HG03521 (cell line): ENCODE results near the gene DAPK2.

ENCODE experiments used
- ATAC-seq: cut with Tn5 transposase; IDR thresholded peaks from one replicate; pipeline ENCODE4 v1.9.1; 2021; ENCODE audit warnings: mild to moderate bottlenecking, moderate library complexity; ENCODE audit not compliant: unreplicated experiment

Gene DAPK2

GRCh38 chr15:63879211-63879610 is 167.1 kb downstream of the DAPK2 start:
- ATAC-seq, result no peak

GRCh38 chr15:63877713-63878271 is 168.5 kb downstream of the DAPK2 start:
- ATAC-seq, result no peak

- no peak for ATAC-seq
Measured at GRCh38 chr15:63876085-63876662, 170.1 kb downstream of the DAPK2 start.

- ATAC-seq, result no peak
Measured at GRCh38 chr15:63874616-63875015, 171.7 kb downstream of the DAPK2 start.

GRCh38 chr15:63872759-63873510 is 173.3 kb downstream of the DAPK2 start:
- no peak for ATAC-seq

- no peak for ATAC-seq
Measured at GRCh38 chr15:63870487-63871209, 175.6 kb downstream of the DAPK2 start.

- no peak for ATAC-seq
Measured at GRCh38 chr15:63870043-63870394, 176.3 kb downstream of the DAPK2 start.

- ATAC-seq, result no peak
Measured at GRCh38 chr15:63869371-63870042, 176.8 kb downstream of the DAPK2 start.

- ATAC-seq, result no peak
Measured at GRCh38 chr15:63864186-63864585, 182.1 kb downstream of the DAPK2 start.

GRCh38 chr15:63861946-63862517 is 184.3 kb downstream of the DAPK2 start:
- ATAC-seq, result no peak

GRCh38 chr15:63860555-63860954 is 185.7 kb downstream of the DAPK2 start:
- ATAC-seq, result no peak

GRCh38 chr15:63860155-63860554 is 186.1 kb downstream of the DAPK2 start:
- ATAC-seq, result no peak

GRCh38 chr15:63858881-63859280 is 187.4 kb downstream of the DAPK2 start:
- ATAC-seq, result no peak

GRCh38 chr15:63858448-63858847 is 187.8 kb downstream of the DAPK2 start:
- no peak for ATAC-seq

- no peak for ATAC-seq
Measured at GRCh38 chr15:63857461-63857856, 188.8 kb downstream of the DAPK2 start.
